ENCODE results near the gene PLPPR2. TPM values are rescaled to one million over a fixed set of nuclear protein-coding genes. Genes with fewer than 3 reads are reported as not detected.
"Not testable (repeated sequence)": the region's sequence is repeated elsewhere in the genome, so short reads cannot be mapped to it uniquely, and the experiment has no call there.

The PLPPR2 gene
- polyA plus RNA-seq, 4 donors, result 10.5 to 30.4 (median 17.1) TPM

GRCh38 chr19:11390933-11391680, 35.9 kb downstream of the PLPPR2 start:
- DNase-seq (ENCODE audit: low read depth in 4 of 4, low spot score in 3 of 4), result no peak

- no peak for DNase-seq (ENCODE audit: low read depth in 4 of 4, low spot score in 3 of 4)
Measured at GRCh38 chr19:11397089-11397610, 41.9 kb downstream of the PLPPR2 start.

GRCh38 chr19:11399667-11400066, 44.4 kb downstream of the PLPPR2 start:
- no peak for DNase-seq (ENCODE audit: low read depth in 4 of 4, low spot score in 3 of 4)

DNA sequence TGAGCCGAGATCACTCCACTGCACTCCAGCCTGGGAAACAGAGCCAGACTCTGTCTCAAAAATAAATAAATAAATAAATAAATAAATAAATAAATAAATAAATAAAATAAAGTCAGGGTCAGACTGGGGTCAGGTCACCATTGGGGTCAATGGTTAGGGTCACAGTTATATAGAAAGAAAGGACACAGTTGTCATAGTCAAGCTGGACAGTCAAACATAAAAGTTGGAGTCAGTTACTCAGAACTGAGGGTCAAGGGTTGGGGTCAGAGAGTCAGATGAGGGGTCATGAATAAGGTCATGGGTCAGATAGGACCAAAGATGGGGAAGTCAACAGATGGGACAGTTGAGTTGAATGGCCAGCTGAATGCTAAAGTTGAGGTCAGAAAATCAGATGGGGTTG, 45.6 kb downstream of the PLPPR2 start:
- DNase-seq (ENCODE audit: low read depth in 4 of 4, low spot score in 3 of 4), result no peak

GRCh38 chr19:11401808-11402543, 46.7 kb downstream of the PLPPR2 start:
- DNase-seq (ENCODE audit: low read depth in 4 of 4, low spot score in 3 of 4), result no peak

DNA sequence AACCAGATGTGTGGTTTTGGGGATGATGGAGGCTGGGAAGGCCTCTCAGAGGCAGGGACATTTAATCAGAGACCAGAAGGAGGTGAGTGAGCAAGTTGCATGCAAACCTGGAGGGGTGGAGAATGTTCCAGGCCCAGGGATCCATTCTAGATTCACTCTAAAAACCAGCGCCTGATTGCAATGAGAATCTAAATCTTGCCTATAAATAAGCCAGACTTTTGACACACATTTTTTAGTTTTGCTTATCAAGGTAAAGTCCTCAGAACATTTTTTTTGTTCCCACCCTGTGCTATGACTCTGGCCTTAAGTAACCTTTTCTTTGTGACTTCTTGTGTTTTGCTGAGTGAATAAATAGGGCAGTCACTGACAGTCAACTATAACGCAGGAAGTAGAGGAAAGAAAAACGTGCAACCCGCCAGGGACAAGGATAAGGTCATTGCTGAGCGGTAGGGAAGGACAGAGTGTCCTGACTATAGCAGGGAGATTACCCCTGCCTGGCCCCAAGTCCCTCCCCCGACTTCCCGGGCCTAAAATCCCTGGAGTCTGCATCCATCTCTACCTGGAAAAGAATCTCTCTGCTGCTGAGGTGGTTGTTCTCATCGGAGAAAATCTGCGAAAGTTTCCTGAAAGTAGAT, 49.5 kb downstream of the PLPPR2 start:
- DNase-seq (ENCODE audit: low read depth in 4 of 4, low spot score in 3 of 4), result no peak

GRCh38 chr19:11405846-11406643, 50.8 kb downstream of the PLPPR2 start:
- DNase-seq (ENCODE audit: low read depth in 4 of 4, low spot score in 3 of 4), result no peak

- not testable (repeated sequence) for DNase-seq (ENCODE audit: low read depth in 4 of 4, low spot score in 3 of 4)
Measured at GRCh38 chr19:11406703-11407236, 51.5 kb downstream of the PLPPR2 start.

- DNase-seq (ENCODE audit: low read depth in 4 of 4, low spot score in 3 of 4), result no peak
Measured at GRCh38 chr19:11408591-11408990, 53.4 kb downstream of the PLPPR2 start.

DNA sequence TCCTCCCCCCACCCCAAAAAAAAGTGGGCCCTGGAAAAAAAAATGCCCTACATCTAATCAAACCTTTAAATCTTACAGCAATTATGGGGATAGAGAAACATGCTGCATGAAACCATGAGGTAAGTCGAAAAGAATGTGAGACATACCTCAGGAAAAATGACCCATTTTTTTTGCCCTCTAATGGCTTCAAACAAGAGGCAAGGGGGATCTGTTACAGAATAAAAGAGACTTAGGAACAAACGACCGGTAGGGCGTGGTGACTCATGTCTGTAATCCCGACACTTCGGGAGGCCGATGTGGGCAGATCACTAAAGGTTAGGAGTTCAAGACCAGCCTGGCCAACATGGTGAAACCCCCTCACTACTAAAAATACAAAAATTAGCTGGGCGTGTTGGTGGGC, 55.5 kb downstream of the PLPPR2 start:
- DNase-seq (ENCODE audit: low read depth in 4 of 4, low spot score in 3 of 4), result no peak

DNA sequence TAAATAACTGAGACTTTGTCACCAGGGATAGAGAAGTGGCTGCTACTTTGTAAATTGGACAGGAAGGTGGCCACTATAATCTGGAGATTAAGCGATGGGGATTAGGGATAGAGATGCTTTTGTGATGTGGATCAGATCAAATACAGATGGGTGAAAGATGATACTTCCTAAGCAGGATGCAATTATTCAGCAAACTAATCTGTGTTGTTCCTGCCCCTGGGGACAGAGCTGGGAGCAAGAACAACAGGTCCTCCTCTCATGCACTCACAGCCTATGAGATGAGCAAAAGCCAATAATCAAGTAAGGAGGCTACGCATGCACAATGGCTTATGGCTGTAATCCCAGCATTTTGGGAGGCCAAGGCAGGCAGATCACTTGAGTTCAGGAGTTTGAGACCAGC, 59.3 kb downstream of the PLPPR2 start:
- DNase-seq (ENCODE audit: low read depth in 4 of 4, low spot score in 3 of 4), result no peak

Other genes with a start within 250 kb of the PLPPR2 start
- 10 to 100 TPM; 15.8 to 20.0 (median 17.9) TPM for gene SPC24, start 199.7 kb upstream of the PLPPR2 start, polyA plus RNA-seq (ENCODE audit: insufficient read length in 4 of 4)
- 100 to 1,000 TPM; 110 to 199 (median 130) TPM for gene KANK2, start 157.9 kb upstream of the PLPPR2 start, polyA plus RNA-seq (ENCODE audit: insufficient read length in 4 of 4)
- under 1 TPM; 0.32 to 0.56 (median 0.48) TPM for gene ANGPTL8, start 115.8 kb upstream of the PLPPR2 start, polyA plus RNA-seq (ENCODE audit: insufficient read length in 4 of 4)
- gene DOCK6, start 92.9 kb upstream of the PLPPR2 start, polyA plus RNA-seq (ENCODE audit: insufficient read length in 4 of 4), result 10 to 100 TPM; 29.6 to 56.0 (median 40.2) TPM
- not detected for gene TSPAN16, start 59.3 kb upstream of the PLPPR2 start, polyA plus RNA-seq (ENCODE audit: insufficient read length in 4 of 4)
- gene RAB3D, start 15.8 kb upstream of the PLPPR2 start, polyA plus RNA-seq (ENCODE audit: insufficient read length in 4 of 4), result 10 to 100 TPM in 3 of 4 donors, 1 to 10 TPM in 1; 8.6 to 18.4 (median 17.0) TPM
- 100 to 1,000 TPM in 3 of 4 donors, 10 to 100 TPM in 1; 64.3 to 142 (median 122) TPM for gene TMEM205, start 9.2 kb upstream of the PLPPR2 start, polyA plus RNA-seq (ENCODE audit: insufficient read length in 4 of 4)
- 10 to 100 TPM; 19.0 to 43.4 (median 23.4) TPM for gene CCDC159, start 8.9 kb upstream of the PLPPR2 start, polyA plus RNA-seq (ENCODE audit: insufficient read length in 4 of 4)
- gene SWSAP1, start 19.2 kb downstream of the PLPPR2 start, polyA plus RNA-seq (ENCODE audit: insufficient read length in 4 of 4), result 1 to 10 TPM; 2.5 to 3.7 (median 3.0) TPM
- gene EPOR, start 28.9 kb downstream of the PLPPR2 start, polyA plus RNA-seq (ENCODE audit: insufficient read length in 4 of 4), result 10 to 100 TPM in 3 of 4 donors, 1 to 10 TPM in 1; 6.3 to 41.9 (median 20.9) TPM
- gene RGL3, start 63.9 kb downstream of the PLPPR2 start, polyA plus RNA-seq (ENCODE audit: insufficient read length in 4 of 4), result 100 to 1,000 TPM in 1 of 4 donors, 10 to 100 TPM in 2, 1 to 10 TPM in 1; 1.7 to 148 (median 71.4) TPM
- gene ODAD3, start 79.7 kb downstream of the PLPPR2 start, polyA plus RNA-seq (ENCODE audit: insufficient read length in 4 of 4), result 1 to 10 TPM in 3 of 4 donors, under 1 TPM in 1; 0.56 to 2.6 (median 1.5) TPM
- 100 to 1,000 TPM; 306 to 374 (median 342) TPM for gene PRKCSH, start 80.2 kb downstream of the PLPPR2 start, polyA plus RNA-seq (ENCODE audit: insufficient read length in 4 of 4)
- under 1 TPM; 0.13 to 0.53 (median 0.22) TPM for gene ELAVL3, start 125.6 kb downstream of the PLPPR2 start, polyA plus RNA-seq (ENCODE audit: insufficient read length in 4 of 4)
- 10 to 100 TPM in 1 of 4 donors, 1 to 10 TPM in 3; 6.9 to 12.5 (median 8.3) TPM for gene ZNF653, start 150.4 kb downstream of the PLPPR2 start, polyA plus RNA-seq (ENCODE audit: insufficient read length in 4 of 4)
- gene ECSIT, start 173.7 kb downstream of the PLPPR2 start, polyA plus RNA-seq (ENCODE audit: insufficient read length in 4 of 4), result 10 to 100 TPM; 33.6 to 42.2 (median 37.8) TPM
- 10 to 100 TPM in 1 of 4 donors, 1 to 10 TPM in 3; 2.6 to 10.6 (median 4.0) TPM for gene CNN1, start 183.4 kb downstream of the PLPPR2 start, polyA plus RNA-seq (ENCODE audit: insufficient read length in 4 of 4)
- 10 to 100 TPM; 42.2 to 59.9 (median 49.7) TPM for gene ELOF1, start 203.8 kb downstream of the PLPPR2 start, polyA plus RNA-seq (ENCODE audit: insufficient read length in 4 of 4)
- 10 to 100 TPM in 1 of 4 donors, 1 to 10 TPM in 3; 3.9 to 16.0 (median 9.1) TPM for gene ACP5, start 222.2 kb downstream of the PLPPR2 start, polyA plus RNA-seq (ENCODE audit: insufficient read length in 4 of 4)
- 10 to 100 TPM; 33.0 to 50.7 (median 42.9) TPM for gene ZNF627, start 242.1 kb downstream of the PLPPR2 start, polyA plus RNA-seq (ENCODE audit: insufficient read length in 4 of 4)

Data from left renal pelvis (tissue), 4 donors.